PC-9 (cell line): ENCODE data around the gene AMDHD1. TPM values are rescaled to one million over a fixed set of nuclear protein-coding genes. Genes with fewer than 3 reads are reported as not detected.

ENCODE experiments used
- BruUV-seq: library from RNA; stranded (reverse); fragments of 400-500 nt; replicated peaks from 2 replicates; lab custom pipeline; 2021; lab: Mats Ljungman, UMichigan
- CTCF ChIA-PET: fragments of 300-600 bp; sonication (Branson Sonifier 250); formaldehyde crosslinking; loops from one replicate; lab custom pipeline; 2022; ENCODE audit warnings: antibody characterized with exemption; lab: Charles Lee
- POLR2A ChIA-PET: fragments of 300-600 bp; sonication (Branson Sonifier 250); formaldehyde crosslinking; loops from one replicate; lab custom pipeline; 2022; ENCODE audit warnings: antibody characterized with exemption; ENCODE audit not compliant: unreplicated experiment; lab: Charles Lee
- DNase-seq, 2 experiments: peaks; one replicate each; pipeline versions ENCODE4 v3.0.0 to v3.0.0-alpha.2; 2015 to 2022; ENCODE audit warnings: mixed read lengths in 1 of 2
- H2AFZ ChIP-seq: fragments of 200-600 bp; sonication (generic); 2 replicates; pipeline ENCODE4 v1.8.1; 2017; ENCODE audit warnings: antibody characterized with exemption
- H3F3A ChIP-seq: fragments of 200-600 bp; sonication (generic); 2 replicates; pipeline ENCODE4 v1.8.1; 2017; ENCODE audit warnings: antibody characterized with exemption, mild to moderate bottlenecking, low read depth; ENCODE audit not compliant: insufficient read depth
- H3K27ac ChIP-seq: fragments of 200-600 bp; sonication (generic); 2 replicates; pipeline ENCODE4 v1.6.1; 2016; ENCODE audit warnings: mixed run types
- H3K27me3 ChIP-seq: fragments of 200-600 bp; sonication (generic); 2 replicates; pipeline ENCODE4 v1.6.1; 2016; ENCODE audit warnings: low read depth, mixed run types; ENCODE audit not compliant: insufficient read depth
- H3K36me3 ChIP-seq: fragments of 200-600 bp; sonication (generic); 2 replicates; pipeline ENCODE4 v1.6.1; 2016; ENCODE audit warnings: low read depth, mixed run types
- H3K4me1 ChIP-seq: fragments of 200-600 bp; sonication (generic); replicated peaks from 2 replicates; pipeline ENCODE4 v1.6.1; 2016; ENCODE audit warnings: mixed run types; ENCODE audit not compliant: insufficient read depth
- H3K4me2 ChIP-seq: fragments of 200-600 bp; sonication (generic); 2 replicates; pipeline ENCODE4 v1.6.1; 2017; ENCODE audit warnings: mixed run types
- H3K4me3 ChIP-seq: fragments of 200-600 bp; sonication (generic); 2 replicates; pipeline ENCODE4 v1.6.1; 2016; ENCODE audit warnings: mixed run types
- H3K79me2 ChIP-seq: fragments of 200-600 bp; sonication (generic); 2 replicates; pipeline ENCODE4 v1.6.1; 2017; ENCODE audit warnings: low read depth, mixed run types
- H3K9me2 ChIP-seq: fragments of 200-600 bp; sonication (generic); 2 replicates; pipeline ENCODE4 v1.8.1; 2017; ENCODE audit warnings: mild to moderate bottlenecking; ENCODE audit not compliant: insufficient read depth
- H3K9me3 ChIP-seq: fragments of 200-600 bp; sonication (generic); 2 replicates; pipeline ENCODE4 v1.8.1; 2016; ENCODE audit warnings: low read depth; ENCODE audit not compliant: insufficient read depth
- H4K20me1 ChIP-seq: fragments of 200-600 bp; sonication (generic); 2 replicates; pipeline ENCODE4 v1.8.1; 2017; ENCODE audit not compliant: insufficient read depth
- EZH2 ChIP-seq: fragments of 200-600 bp; sonication (generic); IDR thresholded peaks from 2 replicates; pipeline ENCODE4 v1.8.0; 2017; ENCODE audit warnings: antibody characterized with exemption, low read depth
- intact Hi-C: fragments of 100-400 bp; cut with micrococcal nuclease; formaldehyde crosslinking; loops from one replicate; pipeline ENCODE4 v1.10.0; 2022; ENCODE audit not compliant: unreplicated experiment
- total RNA-seq: library from RNA; stranded (reverse); gene quantifications from 2 replicates; pipeline ENCODE4 v1.2.3, GENCODE V29; 2021
- TF ChIP-seq, protein P1 (sequence below): fragments of 200-600 bp; sonication (generic); conservative IDR thresholded peaks from 2 replicates; pipeline ENCODE4 v1.6.1; 2017; ENCODE audit warnings: mixed run types, antibody characterized with exemption, mild to moderate bottlenecking, moderate library complexity

Gene AMDHD1
- total RNA-seq, 1 experiment from 2014 or later = 2.9 TPM

DNA sequence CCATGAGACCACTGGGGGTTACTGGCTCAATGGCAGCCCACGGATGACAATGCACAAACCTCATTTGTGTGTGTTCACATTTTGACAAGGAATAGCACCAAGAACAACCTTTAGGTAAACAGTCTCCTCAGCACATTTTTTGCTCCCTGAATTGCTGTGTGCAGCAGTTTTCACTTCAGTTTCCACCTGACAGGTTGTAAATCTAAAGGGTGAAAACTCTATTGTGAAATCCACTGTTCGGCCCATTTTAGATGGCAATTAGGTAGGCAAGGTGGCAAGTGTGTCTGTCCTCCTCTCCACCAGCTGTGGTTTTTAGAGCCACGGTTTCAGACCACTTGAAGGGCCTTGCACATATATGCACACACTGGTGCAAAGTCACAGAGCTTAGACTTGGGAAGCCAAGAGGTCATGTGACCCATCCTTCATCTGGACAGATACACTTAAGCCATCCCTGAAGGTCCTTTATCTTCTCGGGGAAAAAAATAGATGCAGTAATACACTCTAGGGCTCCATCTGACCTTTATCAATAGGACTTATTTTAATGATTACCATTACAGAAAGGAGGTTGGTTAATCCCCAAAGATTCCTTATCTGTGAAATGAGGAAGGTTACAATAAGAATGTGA, 29.8 kb downstream of the AMDHD1 start:
- H3K36me3 ChIP-seq = no peaks in the 10 kb centered on the region
- DNase-seq = no peak
- intact Hi-C loops = no loop called here
- TF ChIP-seq, protein P1, sequence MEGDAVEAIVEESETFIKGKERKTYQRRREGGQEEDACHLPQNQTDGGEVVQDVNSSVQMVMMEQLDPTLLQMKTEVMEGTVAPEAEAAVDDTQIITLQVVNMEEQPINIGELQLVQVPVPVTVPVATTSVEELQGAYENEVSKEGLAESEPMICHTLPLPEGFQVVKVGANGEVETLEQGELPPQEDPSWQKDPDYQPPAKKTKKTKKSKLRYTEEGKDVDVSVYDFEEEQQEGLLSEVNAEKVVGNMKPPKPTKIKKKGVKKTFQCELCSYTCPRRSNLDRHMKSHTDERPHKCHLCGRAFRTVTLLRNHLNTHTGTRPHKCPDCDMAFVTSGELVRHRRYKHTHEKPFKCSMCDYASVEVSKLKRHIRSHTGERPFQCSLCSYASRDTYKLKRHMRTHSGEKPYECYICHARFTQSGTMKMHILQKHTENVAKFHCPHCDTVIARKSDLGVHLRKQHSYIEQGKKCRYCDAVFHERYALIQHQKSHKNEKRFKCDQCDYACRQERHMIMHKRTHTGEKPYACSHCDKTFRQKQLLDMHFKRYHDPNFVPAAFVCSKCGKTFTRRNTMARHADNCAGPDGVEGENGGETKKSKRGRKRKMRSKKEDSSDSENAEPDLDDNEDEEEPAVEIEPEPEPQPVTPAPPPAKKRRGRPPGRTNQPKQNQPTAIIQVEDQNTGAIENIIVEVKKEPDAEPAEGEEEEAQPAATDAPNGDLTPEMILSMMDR = no peak
- no peak for TF ChIP-seq EZH2
- H4K20me1 ChIP-seq = no peaks in the 10 kb centered on the region
- no TSS peak for BruUV-seq
- no peaks in the 10 kb centered on the region for H3K9me3 ChIP-seq
- H3K27me3 ChIP-seq = no peaks in the 10 kb centered on the region
- no peaks in the 10 kb centered on the region for H3F3A ChIP-seq
- peaks cover 4% of the 10 kb centered on the region for H3K4me1 ChIP-seq
- H3K4me2 ChIP-seq = no peak overlapping the region
- no peaks in the 10 kb centered on the region for H3K79me2 ChIP-seq
- POLR2A ChIA-PET = no interaction called here
- H3K9me2 ChIP-seq = no peaks in the 10 kb centered on the region
- no peak overlapping the region for H3K4me3 ChIP-seq
- CTCF ChIA-PET = interaction anchor here (0.5 kb wide), 1 partner anchor 391 kb away, joined by 5 read pairs; no protein-coding TSS in a partner anchor
- no peak overlapping the region for H2AFZ ChIP-seq
- no peak overlapping the region for H3K27ac ChIP-seq

DNA sequence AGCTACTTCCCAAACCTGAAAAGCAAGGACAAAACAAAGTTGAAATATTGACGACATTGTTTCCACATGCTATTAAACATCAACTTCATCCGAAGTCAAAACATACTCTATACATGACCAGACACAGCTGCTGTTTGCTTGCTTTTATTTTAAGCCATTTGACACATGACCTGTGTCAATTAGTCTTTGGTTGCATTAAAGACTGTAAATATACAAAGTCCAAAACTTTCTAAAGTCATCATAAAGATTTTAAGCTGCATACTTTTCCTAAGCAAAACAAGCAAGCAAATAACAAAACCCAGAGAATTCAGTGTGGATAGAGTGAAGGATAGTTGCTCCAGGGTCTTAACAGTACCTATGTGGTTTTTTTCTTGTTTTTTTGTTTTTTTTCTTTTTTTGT, 31.2 kb downstream of the AMDHD1 start:
- H3K79me2 ChIP-seq = no peaks in the 10 kb centered on the region
- no peaks in the 10 kb centered on the region for H3K36me3 ChIP-seq
- DNase-seq = no peak
- H3K9me2 ChIP-seq = no peaks in the 10 kb centered on the region
- H3K27me3 ChIP-seq = no peaks in the 10 kb centered on the region
- POLR2A ChIA-PET = no interaction called here
- no peak overlapping the region for H3K4me2 ChIP-seq
- H3K27ac ChIP-seq = no peak overlapping the region
- no peak overlapping the region for H3K4me3 ChIP-seq
- peaks cover 4% of the 10 kb centered on the region for H3K4me1 ChIP-seq
- no peak overlapping the region for H2AFZ ChIP-seq
- TF ChIP-seq, protein P1 = no peak
- no peak for TF ChIP-seq EZH2
- CTCF ChIA-PET = no interaction called here
- H3K9me3 ChIP-seq = no peaks in the 10 kb centered on the region
- H3F3A ChIP-seq = no peaks in the 10 kb centered on the region
- H4K20me1 ChIP-seq = no peaks in the 10 kb centered on the region
- BruUV-seq = no TSS peak
- intact Hi-C loops = no loop called here

DNA sequence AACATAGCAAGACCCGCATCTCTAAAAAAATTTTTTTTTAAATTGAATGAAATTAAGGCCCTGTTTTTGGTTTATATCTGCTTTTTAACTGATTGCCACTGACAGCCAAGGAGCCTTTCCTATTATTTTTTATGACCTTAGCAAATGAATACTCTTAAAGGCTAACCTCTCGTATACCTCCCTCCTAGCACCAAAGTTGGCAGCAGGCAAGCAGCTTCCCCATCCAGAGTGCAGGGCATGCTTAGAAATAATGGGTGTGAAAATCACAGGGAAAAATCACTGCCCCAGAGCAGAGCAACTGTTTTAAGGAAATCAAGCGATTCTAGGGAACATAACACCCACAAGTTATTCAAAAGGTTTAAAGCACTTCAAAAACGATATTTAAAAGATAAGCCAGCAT, 32.4 kb downstream of the AMDHD1 start:
- Histone ChIP-seq H4K20me1 (no peaks in the 10 kb centered on the region), H3K4me3 (no peak overlapping the region), H3K27me3 (no peaks in the 10 kb centered on the region), H3F3A (no peaks in the 10 kb centered on the region), H3K4me2 (no peak overlapping the region), H3K9me2 (no peaks in the 10 kb centered on the region), H3K79me2 (no peaks in the 10 kb centered on the region), H3K9me3 (no peaks in the 10 kb centered on the region), H2AFZ (no peak overlapping the region), H3K27ac (no peak overlapping the region), H3K4me1 (peaks cover 4% of the 10 kb centered on the region), H3K36me3 (no peaks in the 10 kb centered on the region)
- no TSS peak for BruUV-seq
- no peak for TF ChIP-seq EZH2
- TF ChIP-seq, protein P1 = no peak
- POLR2A ChIA-PET = no interaction called here
- DNase-seq = no peak
- intact Hi-C loops = no loop called here
- CTCF ChIA-PET = no interaction called here
